Urothelium cell line (cell line): Measurements from ENCODE around the gene RAET1L.
"Not testable (repeated sequence)": the region's sequence is repeated elsewhere in the genome, so short reads cannot be mapped to it uniquely, and the experiment has no call there.

Experiments
- DNase-seq: peaks from one replicate; pipeline ENCODE4 v3.0.0; 2011; ENCODE audit warnings: low spot score, mixed read lengths
- FAIRE-seq: peaks from 2 replicates; lab custom pipeline; 2011; peaks lifted over from hg19 to GRCh38; lab: Jason Lieb, UNC

Gene RAET1L

DNA sequence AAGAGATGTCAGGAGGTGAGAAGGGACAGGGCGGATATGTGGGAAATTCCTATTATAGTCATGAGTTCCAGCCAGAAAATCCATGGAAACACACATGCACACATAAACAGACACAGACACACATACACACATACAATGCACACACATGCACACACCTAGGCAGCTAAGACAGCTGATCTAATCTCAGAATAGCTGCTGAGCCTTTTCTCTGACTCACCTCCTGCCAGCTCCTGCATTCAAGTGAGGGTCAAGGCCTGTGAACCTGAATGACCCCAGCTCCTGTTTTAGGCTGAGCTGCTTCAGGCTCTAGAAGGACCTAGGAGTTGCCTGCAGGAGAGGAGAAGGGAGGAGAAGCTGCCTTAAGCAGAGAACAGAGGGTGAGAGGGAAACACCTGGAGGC, 21.6 kb upstream of the RAET1L start:
- FAIRE-seq: no peak
- no peak for DNase-seq

DNA sequence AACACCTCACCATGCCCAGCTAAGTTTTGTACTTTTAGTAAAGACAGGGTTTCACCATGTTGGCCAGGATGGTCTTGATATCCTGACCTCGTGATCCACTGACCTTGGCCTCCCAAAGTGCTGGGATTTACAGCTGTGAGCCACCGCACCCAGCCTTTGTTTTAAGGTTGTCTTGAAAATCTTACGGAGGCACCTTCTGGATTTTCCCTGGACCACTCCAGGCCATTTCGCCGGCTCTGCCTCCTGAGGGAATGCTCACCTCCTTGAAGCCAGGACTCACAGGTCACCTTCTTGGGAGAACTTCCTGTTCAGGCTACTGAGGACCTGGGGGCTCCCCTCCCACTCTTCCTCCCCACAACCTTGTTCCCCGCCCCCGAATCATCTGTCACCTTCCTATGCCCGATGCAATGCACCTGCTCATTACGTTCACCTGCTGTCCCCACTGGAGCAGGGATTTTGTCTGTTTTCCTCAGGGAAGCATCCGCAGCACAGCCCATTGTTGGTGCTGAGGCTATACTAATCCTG, 19.4 kb upstream of the RAET1L start:
- FAIRE-seq (no peak), DNase-seq (no peak)

DNA sequence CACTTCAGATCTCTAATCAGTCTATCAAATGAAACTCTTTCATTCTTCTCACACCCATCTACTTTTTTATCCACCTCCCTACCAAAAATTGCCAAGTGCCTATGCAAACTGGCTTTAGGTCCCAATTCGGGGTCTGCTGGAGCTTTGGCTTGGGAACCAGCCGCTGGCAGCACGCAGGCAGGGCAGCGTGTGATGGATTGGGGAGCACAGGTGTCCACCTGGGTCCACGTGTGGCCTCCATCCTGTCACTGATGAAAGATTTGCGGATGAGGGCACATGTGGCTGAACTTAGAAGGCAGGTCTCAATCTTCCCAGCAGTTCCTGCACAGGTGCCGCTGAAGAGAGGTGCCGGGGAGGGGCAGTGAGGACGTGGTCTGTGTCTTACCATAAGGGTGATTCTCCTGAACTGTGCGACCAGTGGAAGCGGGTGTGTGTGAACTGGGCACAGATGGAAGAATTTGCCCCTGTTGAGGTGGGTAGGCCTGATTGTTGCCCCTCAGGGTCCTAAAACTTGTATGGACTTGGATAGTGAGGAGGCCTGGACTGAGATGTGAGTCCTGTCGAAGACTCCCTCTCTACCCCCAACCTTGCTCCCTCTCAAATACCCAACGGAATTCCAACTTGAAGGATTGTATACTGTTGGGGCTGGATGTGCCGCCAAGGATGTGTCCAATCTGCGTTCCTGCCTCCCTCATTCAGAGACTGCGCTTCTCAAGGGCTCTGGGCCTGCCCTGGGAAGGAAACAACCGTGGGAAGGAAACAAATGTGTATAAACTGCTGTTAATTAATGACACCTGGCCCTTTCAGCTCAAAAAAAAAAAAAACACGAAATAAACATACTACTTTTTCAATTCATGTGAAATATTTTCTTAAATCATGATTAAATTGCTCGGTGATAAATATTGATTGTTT, 18.4 kb upstream of the RAET1L start:
- DNase-seq (no peak), FAIRE-seq (no peak)

DNA sequence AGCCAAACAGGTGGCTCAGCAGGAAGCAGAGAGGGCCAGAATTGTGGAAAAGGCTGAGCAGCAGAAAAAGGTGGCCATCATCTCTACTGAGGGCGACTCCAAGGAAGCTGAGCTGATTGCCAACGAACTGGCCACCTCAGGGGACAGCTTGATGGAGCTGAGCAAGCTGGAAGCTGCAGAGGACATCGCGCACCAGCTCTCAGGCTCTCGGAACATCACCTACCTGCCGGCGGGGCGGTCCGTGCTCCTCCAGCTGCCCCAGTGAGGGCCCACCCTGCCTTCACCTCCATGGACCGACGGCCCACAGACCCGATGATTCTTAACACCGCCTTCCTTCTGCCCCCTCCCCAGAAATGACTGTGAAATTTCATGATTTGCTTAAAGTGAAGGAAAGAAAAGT, 17.8 kb upstream of the RAET1L start:
- DNase-seq (no peak), FAIRE-seq (no peak)

DNA sequence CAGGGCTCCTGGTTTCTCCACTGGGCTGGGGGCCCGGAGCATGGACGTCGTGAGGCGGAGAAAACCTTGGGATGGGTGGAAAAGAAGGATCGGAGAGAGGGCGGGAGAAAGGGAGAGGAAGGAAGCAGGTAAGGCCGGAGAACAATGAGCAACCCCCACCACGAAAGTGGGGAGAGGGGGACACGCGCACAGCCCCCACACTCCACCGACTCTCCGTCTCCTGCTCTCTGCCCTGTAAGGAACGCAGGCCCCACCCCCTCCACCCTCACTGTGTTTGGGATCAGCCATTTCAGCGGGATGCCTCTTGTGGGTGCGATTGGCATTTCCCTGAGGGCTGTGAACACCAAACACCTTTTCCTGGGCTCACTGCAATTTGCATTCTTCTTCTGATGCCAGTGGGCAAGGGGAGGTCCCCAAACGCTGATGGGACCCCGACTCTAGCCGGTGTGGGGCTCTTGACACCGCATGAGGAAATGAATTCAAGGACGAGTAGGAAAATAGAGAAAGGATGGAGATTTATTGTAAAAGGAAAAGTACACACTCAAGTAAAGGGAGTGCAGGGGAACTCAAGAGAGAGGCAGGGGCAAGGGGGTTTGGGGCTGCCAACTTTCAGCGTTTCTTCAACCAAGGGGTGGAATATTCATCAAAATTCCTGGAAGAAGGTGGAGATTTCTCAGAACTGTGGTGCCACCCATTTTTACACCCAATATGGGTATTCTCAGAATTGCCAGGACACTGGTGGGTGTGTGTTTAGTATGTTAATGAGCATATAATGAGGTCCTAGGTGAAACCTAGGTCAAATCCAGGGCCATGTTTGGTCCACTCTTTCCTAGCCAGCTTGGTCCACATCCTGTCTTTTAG, 13.1 kb upstream of the RAET1L start:
- no peak for DNase-seq
- no peak for FAIRE-seq

DNA sequence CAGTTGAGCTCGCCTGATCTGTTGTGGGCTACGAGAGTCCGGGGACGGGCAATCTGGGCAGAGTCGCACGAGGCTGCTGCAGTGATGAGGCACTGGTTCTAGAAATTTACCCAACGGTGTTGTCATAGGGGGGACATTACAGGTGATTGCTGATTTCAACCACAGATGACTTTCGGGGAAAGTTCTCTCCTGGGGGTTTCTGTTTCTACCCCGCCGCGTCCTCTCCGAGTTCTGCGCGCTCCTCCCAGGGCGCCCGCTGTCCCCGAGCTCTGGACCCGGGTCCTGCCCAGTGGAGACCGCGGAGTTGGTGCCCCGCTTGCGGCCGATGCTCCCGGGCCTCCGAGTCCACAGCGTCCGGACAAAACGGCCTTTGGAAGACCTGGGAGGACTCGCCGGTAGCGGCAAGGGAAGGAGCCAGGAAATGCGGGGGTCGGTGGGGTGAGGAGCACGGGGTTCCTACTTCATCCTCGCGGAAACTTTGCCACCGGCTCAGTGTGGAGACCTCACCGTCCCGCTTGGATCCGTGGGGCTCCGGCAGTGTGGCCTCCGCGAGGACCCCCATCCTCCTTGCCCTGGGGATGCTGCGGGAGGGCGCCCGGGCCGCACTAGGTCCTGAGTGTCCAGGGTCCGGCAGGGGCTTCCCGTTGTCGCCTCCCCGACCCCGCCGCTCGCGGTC, 12.3 kb upstream of the RAET1L start:
- FAIRE-seq: no peak
- DNase-seq: no peak

DNA sequence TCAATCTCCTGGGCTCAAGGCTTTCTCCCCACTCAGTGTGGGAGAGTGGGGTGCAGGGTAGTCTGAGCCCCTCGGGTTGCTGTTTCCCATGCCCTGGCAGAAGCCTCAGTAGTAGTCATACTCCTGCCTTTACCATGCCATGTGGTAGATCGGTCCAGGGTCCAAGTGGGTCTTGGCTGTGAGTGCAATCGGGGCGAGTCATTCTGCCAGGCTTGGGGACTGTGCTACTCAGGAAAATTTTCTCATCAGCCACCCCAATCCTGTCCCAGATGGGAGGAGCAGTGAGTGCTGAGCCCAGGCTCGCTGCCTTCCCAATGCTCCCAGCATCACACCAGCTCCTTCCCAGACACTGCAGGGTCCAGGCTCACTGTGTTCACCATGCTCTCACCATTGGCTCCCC, 10.7 kb upstream of the RAET1L start:
- FAIRE-seq (no peak), DNase-seq (no peak)

DNA sequence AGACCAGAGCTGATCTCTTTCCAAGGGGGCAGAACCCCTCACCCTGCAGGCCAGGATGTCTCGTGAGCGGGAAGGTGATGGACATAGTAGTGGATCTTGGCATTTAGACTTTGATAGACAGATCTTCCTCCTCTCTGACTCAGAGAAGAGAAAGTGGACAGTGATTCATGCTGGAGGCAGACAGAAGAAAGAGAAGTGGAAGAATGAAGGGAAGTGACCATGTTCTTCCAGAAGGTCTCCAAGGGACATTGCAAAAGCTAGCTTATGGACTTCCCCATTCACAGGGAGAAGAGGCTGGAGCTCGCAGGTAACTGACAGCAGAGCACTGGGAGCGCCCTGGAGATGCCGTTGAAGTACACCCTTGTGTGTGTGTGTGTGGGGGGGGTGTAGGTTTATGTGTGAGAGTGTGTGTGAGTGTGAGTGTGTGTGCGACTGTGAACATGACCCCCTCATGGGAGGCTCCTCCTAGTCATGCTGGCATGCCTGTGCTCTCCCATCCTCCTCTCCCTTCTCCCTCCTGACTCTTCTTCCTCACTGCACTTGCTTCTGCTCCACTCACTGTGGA, 8.0 kb upstream of the RAET1L start:
- no peak for DNase-seq
- no peak for FAIRE-seq

DNA sequence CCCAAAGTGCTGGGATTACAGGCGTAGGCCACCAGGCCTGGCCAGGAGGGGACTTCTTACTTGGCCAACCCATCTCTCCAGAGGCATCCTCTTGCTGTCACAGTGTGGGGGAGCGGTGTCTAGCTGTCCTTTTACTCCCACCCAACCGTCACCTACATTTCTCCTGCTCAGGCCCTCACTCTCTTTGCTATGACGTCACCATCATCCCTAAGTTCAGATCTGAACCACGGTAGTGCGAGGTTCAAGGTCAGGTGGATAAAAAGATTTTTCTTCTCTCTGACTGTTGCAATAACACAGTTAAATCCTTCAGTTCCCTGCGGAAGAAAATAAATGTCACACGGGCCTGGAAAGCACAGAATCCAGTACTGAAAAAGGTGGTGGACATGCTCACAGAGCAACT, 7.3 kb upstream of the RAET1L start:
- FAIRE-seq (no peak), DNase-seq (no peak)

DNA sequence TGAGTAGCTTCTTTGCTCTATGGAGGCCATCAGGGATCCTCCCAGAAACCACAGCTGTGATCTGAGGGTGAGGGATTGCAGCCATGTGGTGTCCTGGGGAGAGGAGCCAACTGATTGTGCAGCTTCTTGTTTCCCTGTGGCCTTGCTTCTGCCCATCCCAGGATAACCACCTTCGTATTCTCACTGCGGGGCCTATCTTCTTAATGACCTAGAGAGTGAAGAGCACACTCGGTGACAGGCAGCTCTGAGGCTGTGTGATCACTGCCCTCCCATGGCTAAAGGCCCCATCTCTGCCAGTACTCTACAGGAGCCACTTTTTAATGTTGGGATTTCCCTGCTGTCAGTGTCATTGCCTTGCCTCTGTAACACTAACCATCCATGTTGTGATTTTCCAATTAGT, 5.3 kb upstream of the RAET1L start:
- DNase-seq (no peak), FAIRE-seq (no peak)

DNA sequence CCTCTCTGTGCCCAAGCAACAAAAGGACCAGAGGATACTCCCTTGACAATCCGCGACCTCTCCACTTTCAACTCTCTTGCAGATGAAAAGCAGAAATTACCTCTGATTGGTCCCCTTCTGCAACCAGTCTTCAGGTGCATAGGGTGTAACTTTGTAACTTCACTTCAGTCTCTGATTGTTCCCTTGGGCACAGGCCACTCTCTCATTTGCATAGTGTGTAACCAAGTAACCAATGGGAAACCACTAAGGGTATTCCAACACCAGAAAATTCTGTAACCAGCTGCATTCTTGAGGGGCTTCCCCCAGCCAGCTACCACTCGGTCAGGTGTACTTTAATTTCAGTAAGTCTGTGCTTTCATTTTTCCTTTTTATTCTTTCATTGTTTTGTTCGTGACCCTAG, 4.4 kb upstream of the RAET1L start:
- DNase-seq (no peak), FAIRE-seq (no peak)

DNA sequence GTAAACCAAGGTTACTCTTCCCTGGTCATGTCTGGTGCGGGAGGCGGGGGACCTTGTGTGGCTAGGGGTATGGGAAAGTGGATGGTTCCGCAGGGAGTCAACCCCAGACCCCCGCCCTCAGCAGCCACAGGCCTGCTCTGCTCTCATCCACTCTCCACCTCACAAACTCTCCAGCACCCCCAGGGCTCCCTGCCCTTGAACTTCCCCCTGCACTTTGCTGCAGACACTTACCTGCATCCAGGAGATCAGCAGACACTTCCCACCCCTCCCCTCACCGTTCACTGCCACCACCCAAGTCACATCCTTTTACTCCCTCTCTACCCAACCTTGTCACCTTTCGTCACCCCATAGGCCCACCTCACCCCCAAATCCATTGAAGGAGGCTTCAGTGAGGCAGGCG, 3.9 kb upstream of the RAET1L start:
- FAIRE-seq (no peak), DNase-seq (no peak)

DNA sequence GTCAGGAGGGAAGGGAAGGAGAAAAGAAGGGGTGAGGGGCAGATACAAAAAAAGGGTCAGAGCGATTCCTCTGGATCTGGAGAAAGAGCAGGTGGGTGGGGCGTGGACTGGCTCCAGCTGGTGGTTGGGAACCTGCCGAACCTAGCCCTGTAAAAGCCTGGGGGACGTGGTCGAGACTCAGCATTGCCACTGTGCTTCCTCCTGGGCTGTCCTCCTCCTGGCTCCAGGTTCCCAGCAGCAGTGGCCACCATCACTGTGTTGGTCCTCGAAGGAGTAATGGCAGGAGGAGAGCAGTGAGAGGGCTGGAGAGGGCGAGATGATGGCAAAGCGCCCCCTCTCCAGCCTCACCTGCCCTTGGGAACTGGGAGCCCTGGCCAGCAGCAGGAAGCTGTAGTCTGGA, 3.5 kb upstream of the RAET1L start:
- no peak for FAIRE-seq

DNA sequence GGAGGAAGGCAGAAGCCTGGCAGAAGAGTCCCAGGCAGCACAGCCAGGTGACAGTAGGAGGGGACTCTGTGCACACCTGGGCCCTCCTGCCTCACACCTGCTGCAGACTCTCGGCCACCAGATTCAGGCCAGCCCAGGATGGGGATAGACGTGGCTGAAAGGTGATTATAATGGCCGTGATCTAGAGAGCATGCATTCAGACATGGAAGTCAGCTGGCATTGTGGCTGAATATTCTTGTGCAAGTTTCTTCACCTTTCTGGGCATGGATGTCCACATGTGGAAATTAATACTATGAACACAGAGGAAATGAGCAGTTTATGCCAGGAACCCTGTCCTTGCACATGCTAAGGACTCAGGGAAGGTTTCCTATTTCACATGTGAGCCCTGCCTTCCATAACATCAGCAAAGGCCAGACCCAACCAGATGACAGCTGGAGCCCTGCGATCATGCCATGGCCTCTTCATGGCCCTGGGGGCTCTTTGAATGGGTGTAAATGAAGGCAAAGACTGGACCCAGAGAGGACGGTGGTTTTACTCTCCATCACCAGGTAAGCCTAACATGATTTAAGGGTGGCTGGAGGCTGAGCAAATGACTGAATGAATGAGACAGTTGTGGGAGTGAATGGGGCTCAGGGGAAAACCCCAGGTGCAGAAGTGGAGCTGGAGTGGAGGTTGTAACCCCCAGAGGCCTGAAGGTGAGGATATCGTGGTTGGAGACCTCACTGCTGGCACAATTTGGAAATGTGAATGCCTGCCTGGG, 2.7 kb upstream of the RAET1L start:
- FAIRE-seq: no peak
- DNase-seq: no peak

More for the DNA sequence above, 3.5 kb upstream of the RAET1L start:
- DNase-seq: no peak

DNA sequence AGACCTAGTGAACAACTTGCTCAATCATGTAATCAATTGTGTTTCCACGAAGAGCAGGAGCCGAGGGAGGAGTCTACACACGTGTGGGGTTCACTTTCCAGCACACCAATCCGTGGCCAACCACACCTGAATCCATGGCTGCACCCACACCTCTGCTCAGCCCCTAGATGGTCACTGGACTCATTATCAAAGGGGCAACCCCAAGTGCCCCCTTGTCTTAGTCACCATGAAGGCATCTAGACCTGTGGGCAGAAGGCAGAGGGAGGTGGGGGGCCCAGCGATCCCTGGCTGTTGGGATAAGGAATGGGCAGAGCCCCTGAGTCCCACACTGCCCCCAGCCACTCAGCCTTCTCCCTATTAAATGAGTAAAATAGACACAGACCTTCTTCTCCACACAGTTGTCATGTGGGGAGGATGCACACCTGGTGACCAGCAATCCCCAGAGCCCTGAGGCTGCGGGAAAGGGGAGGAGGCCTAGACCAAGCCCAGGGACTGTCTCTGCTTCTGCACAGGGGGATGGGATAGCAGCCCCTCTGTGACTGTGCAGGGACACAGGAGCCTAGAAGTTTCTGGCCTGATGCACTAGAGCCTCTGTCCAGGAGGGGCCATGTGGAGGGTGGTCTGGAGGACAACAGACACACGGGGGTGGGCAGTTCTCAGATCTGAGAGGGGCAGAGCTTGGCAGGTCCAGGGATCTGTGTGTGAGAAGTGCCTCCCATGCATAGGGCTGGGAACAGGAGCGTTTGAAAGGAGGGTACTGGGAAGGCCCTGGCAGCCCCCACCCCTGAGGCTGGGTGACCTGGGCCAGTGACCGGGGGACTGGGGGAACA, 1.9 kb upstream of the RAET1L start:
- FAIRE-seq: no peak

DNA sequence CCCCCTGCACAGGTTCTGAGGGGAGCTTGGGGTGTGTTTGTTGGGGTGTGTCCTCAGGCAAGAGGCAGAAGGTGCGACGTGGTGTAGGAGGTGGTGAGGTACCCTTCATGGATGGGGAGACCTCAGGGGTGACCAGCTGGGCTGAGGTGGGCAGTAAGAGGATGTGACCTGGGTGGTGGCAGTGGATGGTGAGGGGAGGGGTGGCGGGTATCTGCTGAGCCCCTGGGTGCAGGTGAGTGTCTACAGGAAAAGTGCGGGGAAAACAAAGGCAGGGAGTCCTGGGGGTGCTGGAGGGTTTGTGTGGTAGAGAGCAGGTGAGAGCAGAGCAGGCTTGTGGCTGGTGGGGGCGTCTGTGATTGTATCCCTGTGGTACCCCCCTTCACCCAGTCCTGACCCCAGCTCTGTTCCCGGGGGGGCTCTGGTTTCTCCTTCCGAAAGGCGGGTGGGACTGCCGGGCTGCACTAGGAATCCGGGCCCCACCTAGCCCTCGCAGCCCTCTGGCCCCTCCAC, 631 bp downstream of the RAET1L start:
- FAIRE-seq: no peak
- no peak for DNase-seq

More for the DNA sequence above, 1.9 kb upstream of the RAET1L start:
- no peak for DNase-seq

DNA sequence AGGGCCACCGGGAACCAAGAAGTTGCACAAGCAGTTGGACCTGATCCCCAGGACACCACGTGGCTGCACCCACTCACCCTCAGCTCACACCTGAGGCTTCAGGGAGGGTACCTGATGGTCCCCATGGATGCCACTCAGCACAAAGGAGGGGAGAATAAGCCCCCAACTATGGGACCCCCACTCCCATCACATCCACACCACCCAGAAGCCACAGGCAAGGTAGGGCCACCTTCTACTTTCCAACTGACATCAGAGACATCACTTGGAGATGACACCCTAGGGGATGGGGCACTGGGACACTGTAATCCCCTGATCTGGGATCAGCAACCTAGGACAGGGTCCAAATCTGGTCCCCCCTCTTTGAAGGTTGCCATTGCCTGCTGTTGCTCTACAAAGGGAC, 1.3 kb downstream of the RAET1L start:
- not testable (repeated sequence) for DNase-seq, FAIRE-seq

DNA sequence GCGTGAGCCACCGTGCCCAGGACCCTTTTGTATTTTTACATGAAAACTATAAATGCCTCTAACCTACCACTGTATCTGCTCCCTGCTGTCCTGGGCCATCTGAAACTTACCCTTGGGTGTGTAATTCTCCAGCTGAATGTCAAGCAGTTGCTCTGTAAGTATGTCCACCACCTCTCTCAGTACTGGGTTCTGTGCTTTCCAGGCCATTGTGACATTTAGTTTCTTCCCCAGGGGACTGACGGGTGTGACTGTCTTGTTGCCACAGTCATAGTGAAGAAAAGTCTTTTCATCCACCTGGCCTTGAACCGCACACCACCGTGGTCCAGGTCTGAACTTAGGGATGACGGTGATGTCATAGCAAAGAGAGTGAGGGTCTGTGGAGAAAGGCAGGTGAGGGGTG, 3.5 kb downstream of the RAET1L start:
- FAIRE-seq, DNase-seq: not testable (repeated sequence)
